GM21825 (cell line): ENCODE measurements around the gene CDH16.
"Not testable (repeated sequence)": the region's sequence is repeated elsewhere in the genome, so short reads cannot be mapped to it uniquely, and the experiment has no call there.

Experiments
- ATAC-seq: cut with Tn5 transposase; IDR thresholded peaks from one replicate; pipeline ENCODE4 v1.9.1; 2021; ENCODE audit warnings: mild to moderate bottlenecking, moderate library complexity; ENCODE audit not compliant: unreplicated experiment

CDH16 gene

GRCh38 chr16:66918803-66919568, at the start of gene CDH16:
Gene CDH16, minus strand, starts transcription at chr16:66918885. Its CDS starts 820 bp downstream, at chr16:66918065.
- ATAC-seq, result no peak

- no peak for ATAC-seq
Measured at GRCh38 chr16:66964049-66964448, 45.4 kb upstream of the CDH16 start.

- no peak for ATAC-seq
Measured at GRCh38 chr16:66961914-66962313, 43.2 kb upstream of the CDH16 start.

- ATAC-seq, result peak; percentile 73
Measured at GRCh38 chr16:66961065-66961744, 42.5 kb upstream of the CDH16 start, which contains the start of gene CES3. Gene CES3, plus strand, starts transcription at chr16:66961266. Its CDS starts 42 bp downstream, at chr16:66961308.

- ATAC-seq, result no peak
Measured at GRCh38 chr16:66960270-66960669, 41.6 kb upstream of the CDH16 start.

GRCh38 chr16:66959704-66960161, 41.0 kb upstream of the CDH16 start:
- no peak for ATAC-seq

- ATAC-seq, result no peak
Measured at GRCh38 chr16:66958857-66959703, 40.4 kb upstream of the CDH16 start.

GRCh38 chr16:66956154-66956457, 37.4 kb upstream of the CDH16 start:
- ATAC-seq, result not testable (repeated sequence)

GRCh38 chr16:66955363-66956153, 36.9 kb upstream of the CDH16 start:
- ATAC-seq, result not testable (repeated sequence)

GRCh38 chr16:66954097-66954659, 35.5 kb upstream of the CDH16 start:
- ATAC-seq, result no peak

- no peak for ATAC-seq
Measured at GRCh38 chr16:66953462-66954096, 34.9 kb upstream of the CDH16 start.

GRCh38 chr16:66952430-66953110, 33.9 kb upstream of the CDH16 start:
- no peak for ATAC-seq

GRCh38 chr16:66950971-66951790, 32.5 kb upstream of the CDH16 start:
- no peak for ATAC-seq

- no peak for ATAC-seq
Measured at GRCh38 chr16:66950437-66950836, 31.8 kb upstream of the CDH16 start.

- no peak for ATAC-seq
Measured at GRCh38 chr16:66949472-66949871, 30.8 kb upstream of the CDH16 start.

- no peak for ATAC-seq
Measured at GRCh38 chr16:66948837-66949225, 30.1 kb upstream of the CDH16 start.

GRCh38 chr16:66948134-66948836, 29.6 kb upstream of the CDH16 start:
- no peak for ATAC-seq
